Thymus (tissue), 11 donors: ENCODE data around the gene DDX55. TPM values are rescaled to one million over a fixed set of nuclear protein-coding genes. Genes with fewer than 3 reads are reported as not detected.
"Not testable (repeated sequence)": the region's sequence is repeated elsewhere in the genome, so short reads cannot be mapped to it uniquely, and the experiment has no call there.

Experiments
- DNase-seq, 9 donors: peaks; one replicate each; pipeline ENCODE4 v3.0.0-alpha.2; 2013; ENCODE audit warnings: low spot score in 9 of 9, low read depth in 6 of 9, missing footprints in 1 of 9
- H3K27ac ChIP-seq, 2 donors: one replicate each; pipeline ENCODE4 v1.5.1; 2013; ENCODE audit warnings: control low read depth in 1 of 2, low read depth in 1 of 2, low read length in 1 of 2, mild to moderate bottlenecking in 1 of 2, moderate library complexity in 1 of 2
- H3K27me3 ChIP-seq, 2 donors: one replicate each; pipeline ENCODE4 v1.5.1; 2013; ENCODE audit warnings: low read length in 1 of 2; ENCODE audit not compliant: control insufficient read depth in 2 of 2, insufficient read depth in 1 of 2
- H3K36me3 ChIP-seq, 2 donors: one replicate each; pipeline ENCODE4 v1.5.1; 2013; ENCODE audit warnings: low read length in 1 of 2, mild to moderate bottlenecking in 1 of 2, moderate library complexity in 1 of 2; ENCODE audit not compliant: control insufficient read depth in 2 of 2, insufficient read depth in 2 of 2
- H3K4me1 ChIP-seq, 2 donors: one replicate each; pipeline ENCODE4 v1.5.1; 2013; ENCODE audit warnings: low read length in 2 of 2; ENCODE audit not compliant: control insufficient read depth in 2 of 2, insufficient read depth in 2 of 2
- H3K4me3 ChIP-seq, 2 donors: one replicate each; pipeline ENCODE4 v1.5.1; 2013; ENCODE audit warnings: low read length in 2 of 2, control low read depth in 1 of 2, mild to moderate bottlenecking in 1 of 2
- H3K9me3 ChIP-seq, 2 donors: one replicate each; pipeline ENCODE4 v1.5.1; 2013; ENCODE audit warnings: low read length in 1 of 2, mild to moderate bottlenecking in 1 of 2; ENCODE audit not compliant: control insufficient read depth in 2 of 2, insufficient read depth in 1 of 2
- WGBS: extraction: QIAGEN DNeasy Blood & Tissue Kit; methylation state at CpG from one replicate; pipeline ENCODE4 v1.1.7; 2013; 5-methylcytosine and 5-hydroxymethylcytosine counted together
- polyA plus RNA-seq: library from polyadenylated mRNA; stranded (reverse); fragments of 200-250 nt; gene quantifications from one replicate; pipeline ENCODE4 v1.2.3, GENCODE V29; 2013
- total RNA-seq: library from RNA; stranded (reverse); fragments of 120-200 nt; gene quantifications from one replicate; pipeline ENCODE4 v1.2.4, GENCODE V29; 2013
- donor health status: healthy.

The DDX55 gene
- total and polyA plus RNA-seq, 2 donors: 19.5 to 29.4 TPM

DNA sequence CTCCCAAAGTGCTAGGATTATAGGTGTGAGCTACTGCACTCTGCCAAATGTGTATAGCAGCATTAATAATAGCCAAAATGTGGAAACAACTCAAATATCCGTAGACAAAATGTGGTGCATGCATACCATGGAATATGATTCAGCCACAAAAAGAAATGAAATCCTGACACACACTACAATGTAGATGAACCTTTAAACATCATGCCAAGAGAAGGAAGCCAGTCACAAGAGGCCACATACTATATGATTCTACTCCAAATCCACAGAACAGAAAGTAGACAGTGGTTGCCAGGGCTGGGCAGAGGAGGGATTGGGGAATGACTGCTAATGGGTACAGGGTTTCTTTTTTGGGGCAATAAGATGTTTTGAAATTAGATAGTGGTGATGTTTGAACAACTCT lies 25.3 kb upstream of the DDX55 start:
- WGBS: 97% methylated on average over 1 of the region's 1 CpG
- Histone ChIP-seq H3K4me1 (no peaks in the 10 kb centered on the region), H3K9me3 (no peaks in the 10 kb centered on the region), H3K4me3 (no peak overlapping the region), H3K27ac (no peak overlapping the region), H3K36me3 (no peaks in the 10 kb centered on the region), H3K27me3 (no peaks in the 10 kb centered on the region)
- no peak for DNase-seq

DNA sequence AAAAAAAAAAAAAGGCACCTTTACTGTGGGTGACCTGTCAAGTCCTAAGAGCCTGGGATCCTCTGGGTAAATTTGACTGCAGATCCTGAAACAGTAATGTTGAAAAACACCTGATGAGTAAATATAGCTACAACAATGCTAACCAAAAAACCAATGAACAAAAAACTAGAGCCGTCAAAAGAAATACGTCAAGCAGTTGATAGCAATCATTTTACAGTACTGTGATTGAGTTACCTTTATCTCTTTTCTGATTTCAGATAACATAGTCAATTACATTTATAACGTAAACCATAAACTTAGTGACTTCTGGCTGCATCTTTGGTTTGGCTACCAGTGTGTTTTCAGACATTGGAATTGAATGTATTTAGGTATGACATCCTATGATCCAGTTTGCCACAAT lies 23.7 kb upstream of the DDX55 start:
- H3K9me3 ChIP-seq: no peaks in the 10 kb centered on the region
- H3K27me3 ChIP-seq: no peaks in the 10 kb centered on the region
- no peaks in the 10 kb centered on the region for H3K36me3 ChIP-seq
- 95% methylated on average over 3 of the region's 3 CpGs for WGBS
- H3K4me1 ChIP-seq: peaks cover 13 to 15% of the 10 kb centered on the region in 2 donors
- no peak for DNase-seq
- no peak overlapping the region for H3K4me3 ChIP-seq
- H3K27ac ChIP-seq: no peak overlapping the region

DNA sequence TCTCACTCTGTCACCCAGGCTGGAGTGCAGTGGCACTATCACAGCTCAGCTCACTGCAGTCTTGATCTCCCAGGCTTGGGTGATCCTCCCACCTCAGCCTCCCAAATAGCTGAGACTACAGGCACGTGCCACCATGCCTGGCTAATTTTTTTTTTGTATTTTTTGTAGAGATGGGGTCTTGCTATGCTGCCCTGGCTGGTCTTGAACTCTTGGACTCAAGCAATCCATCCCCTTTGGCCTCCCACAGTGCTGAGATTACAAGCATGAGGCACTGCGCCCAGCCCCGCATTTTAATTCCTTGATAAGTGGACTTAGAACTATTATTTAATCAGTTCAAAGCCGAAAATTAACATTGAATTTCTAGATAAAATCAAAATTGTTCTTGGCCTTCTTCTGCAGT lies 23.1 kb upstream of the DDX55 start:
- 98% methylated on average over 4 of the region's 4 CpGs for WGBS
- not testable (repeated sequence) for H3K27me3 ChIP-seq, H3K27ac ChIP-seq, H3K36me3 ChIP-seq, H3K4me3 ChIP-seq, H3K9me3 ChIP-seq, DNase-seq
- peaks cover 15 to 18% of the 10 kb centered on the region in 2 donors for H3K4me1 ChIP-seq

DNA sequence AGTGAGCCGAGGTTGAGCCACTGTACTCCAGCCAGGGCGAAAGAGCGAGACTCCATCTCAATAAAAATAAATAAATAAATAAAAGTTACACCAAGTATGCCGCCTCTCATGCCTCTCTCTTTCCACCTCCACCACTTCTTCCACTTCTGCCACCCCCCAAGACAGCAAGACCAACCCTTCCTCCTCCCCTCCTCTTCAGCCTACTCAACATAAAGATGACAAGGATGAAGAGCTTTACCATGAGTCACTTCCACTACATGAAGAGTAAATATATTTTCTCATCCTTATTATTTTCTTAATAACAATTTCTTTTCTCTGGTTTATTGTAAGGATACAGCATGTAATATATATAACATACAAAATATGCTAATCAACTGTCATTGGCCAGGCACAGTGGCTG lies 21.1 kb upstream of the DDX55 start:
- no peaks in the 10 kb centered on the region for H3K36me3 ChIP-seq
- H3K27ac ChIP-seq: no peak overlapping the region
- H3K9me3 ChIP-seq: peaks cover 0 to 6% of the 10 kb centered on the region in 2 donors
- no peaks in the 10 kb centered on the region for H3K27me3 ChIP-seq
- DNase-seq: no peak
- 99% methylated on average over 4 of the region's 4 CpGs for WGBS
- peaks cover 20 to 26% of the 10 kb centered on the region in 2 donors for H3K4me1 ChIP-seq
- no peak overlapping the region for H3K4me3 ChIP-seq

DNA sequence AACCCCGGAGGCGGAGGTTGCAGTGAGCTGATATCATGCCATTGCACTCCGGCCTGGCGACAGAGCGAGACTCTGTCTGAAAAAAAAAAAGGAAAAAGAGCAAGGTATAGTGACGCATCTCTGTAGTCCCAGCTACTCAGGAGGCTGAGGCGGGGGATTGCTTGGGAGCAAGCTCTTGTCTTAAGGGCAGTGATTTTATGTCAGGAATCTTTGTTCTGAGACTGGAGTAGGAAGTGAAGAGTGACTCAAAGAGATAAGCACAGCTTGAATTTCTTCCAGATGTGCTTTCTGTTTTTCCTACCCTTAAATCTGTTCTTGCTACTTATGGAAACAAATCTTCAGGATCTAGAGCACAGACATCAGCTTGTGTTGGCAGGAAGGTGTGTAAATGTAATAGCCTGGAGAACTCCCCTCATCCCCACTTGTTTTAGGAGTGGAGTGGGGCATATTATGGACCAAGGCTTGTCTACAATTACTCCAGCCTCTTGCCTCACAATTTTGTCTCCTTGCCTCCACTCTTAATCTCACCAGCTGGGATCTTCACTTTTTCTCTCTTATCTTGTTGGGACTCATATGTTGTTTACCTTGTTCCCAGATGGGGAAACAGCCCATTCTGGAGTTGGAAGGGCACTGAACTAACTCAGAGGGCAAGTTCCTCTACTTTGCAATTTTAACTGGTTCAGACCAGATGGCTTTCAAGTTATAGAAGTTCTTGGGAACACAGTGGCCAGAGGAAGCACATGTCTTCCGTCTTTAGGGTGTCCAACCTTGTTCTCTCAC lies 10.0 kb upstream of the DDX55 start:
- H3K36me3 ChIP-seq: peaks cover 48 to 72% of the 10 kb centered on the region in 2 donors

DNA sequence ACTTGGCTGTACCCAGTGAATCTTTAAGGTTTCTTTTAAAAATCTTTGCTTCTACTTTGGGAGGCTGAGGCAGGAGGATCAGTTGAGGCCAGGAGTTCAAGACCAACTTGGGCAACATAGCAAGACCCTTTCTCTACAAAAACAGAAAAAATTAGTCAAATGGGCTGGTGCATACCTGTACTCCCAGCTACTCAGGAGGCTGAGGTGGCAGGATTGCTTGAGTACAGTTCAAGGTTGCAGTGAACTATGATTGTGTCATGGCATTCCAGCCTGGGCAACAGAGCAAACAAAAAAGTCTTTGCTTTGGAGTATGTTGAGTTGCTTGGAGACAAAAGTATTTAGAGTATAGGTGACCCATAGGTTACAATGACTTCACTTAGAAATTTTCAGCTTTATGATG lies 6.2 kb upstream of the DDX55 start:
- Histone ChIP-seq H3K27ac (no peak overlapping the region), H3K27me3 (no peaks in the 10 kb centered on the region), H3K4me3 (no peak overlapping the region), H3K4me1 (peaks cover 0 to 2% of the 10 kb centered on the region in 2 donors), H3K36me3 (peaks cover 39 to 60% of the 10 kb centered on the region in 2 donors), H3K9me3 (no peaks in the 10 kb centered on the region)
- DNase-seq: no peak

More for the DNA sequence above, 10.0 kb upstream of the DDX55 start:
- no peak for DNase-seq
- Histone ChIP-seq H3K27me3 (no peaks in the 10 kb centered on the region), H3K4me1 (peaks cover 0 to 4% of the 10 kb centered on the region in 2 donors), H3K4me3 (no peak overlapping the region), H3K9me3 (no peaks in the 10 kb centered on the region), H3K27ac (no peak overlapping the region)
- 82% methylated on average over 8 of the region's 8 CpGs for WGBS

DNA sequence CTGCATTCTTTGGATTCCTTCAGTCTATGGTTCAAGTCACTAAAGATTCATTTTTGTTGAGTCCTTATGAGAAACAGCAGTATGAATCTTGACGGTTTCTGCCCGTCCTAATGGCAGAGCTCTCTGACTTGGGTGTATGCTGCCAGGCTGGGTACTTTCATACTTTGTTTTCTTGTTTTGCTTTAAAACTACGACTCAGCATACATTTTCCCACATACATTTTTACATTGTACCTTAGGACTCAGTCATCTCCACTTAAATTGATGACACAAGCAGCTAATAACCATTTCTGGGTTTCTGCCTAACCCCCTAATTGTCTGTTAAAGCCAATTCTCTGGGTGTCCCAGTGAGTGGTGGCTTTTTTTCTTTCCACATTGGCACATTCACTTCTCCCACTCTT lies 4.8 kb upstream of the DDX55 start:
- Histone ChIP-seq H3K4me1 (peaks cover 0 to 9% of the 10 kb centered on the region in 2 donors), H3K27me3 (no peaks in the 10 kb centered on the region), H3K9me3 (no peaks in the 10 kb centered on the region), H3K27ac (peak overlapping the region in 1 of 2 donors; percentile 42), H3K4me3 (no peak overlapping the region), H3K36me3 (peaks cover 28 to 47% of the 10 kb centered on the region in 2 donors)
- DNase-seq: no peak
- 97% methylated on average over 3 of the region's 3 CpGs for WGBS

DNA sequence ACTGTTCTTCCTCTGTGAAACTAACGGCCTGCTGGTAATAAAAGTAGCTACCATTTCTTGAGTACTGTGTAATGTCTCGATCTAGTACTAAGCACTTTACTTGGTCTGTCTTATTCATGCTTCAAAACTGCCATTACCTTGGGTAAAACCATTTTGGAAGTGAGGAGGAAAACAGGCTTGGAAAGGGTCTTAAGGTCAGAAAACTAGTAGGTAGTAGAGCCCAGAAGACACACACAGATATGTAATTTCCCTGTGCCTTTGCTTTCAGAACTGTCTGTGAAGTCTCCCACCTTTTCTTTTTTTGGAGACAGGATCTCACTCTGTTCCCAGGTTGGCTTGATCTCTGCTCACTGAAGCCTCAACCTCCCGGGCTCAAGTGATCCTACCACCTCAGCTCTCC lies 3.4 kb upstream of the DDX55 start:
- H3K9me3 ChIP-seq: no peaks in the 10 kb centered on the region
- DNase-seq: no peak
- no peak overlapping the region for H3K4me3 ChIP-seq
- H3K4me1 ChIP-seq: peaks cover 6 to 23% of the 10 kb centered on the region in 2 donors
- H3K36me3 ChIP-seq: peaks cover 19 to 38% of the 10 kb centered on the region in 2 donors
- H3K27ac ChIP-seq: no peak overlapping the region
- H3K27me3 ChIP-seq: no peaks in the 10 kb centered on the region
- WGBS: 97% methylated on average over 3 of the region's 3 CpGs

DNA sequence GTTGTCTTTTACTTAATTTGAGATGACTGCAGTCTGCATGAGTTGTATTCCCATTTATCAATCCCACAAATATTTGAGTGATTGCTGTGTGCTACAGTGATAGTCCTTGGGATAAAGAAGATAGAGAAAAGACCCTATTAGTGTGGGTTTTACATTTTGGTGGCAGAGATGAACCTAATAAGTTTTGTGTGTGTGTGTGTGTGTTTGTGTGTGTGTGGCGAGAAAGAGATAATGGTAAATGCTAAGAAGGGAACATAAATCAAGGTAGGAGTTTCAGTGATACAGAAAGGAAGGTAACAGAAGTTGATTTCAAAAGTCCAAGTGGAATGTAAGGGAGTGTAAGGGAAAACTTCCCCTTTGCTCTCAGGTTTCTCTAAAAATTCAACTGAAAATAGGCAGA lies 2.6 kb upstream of the DDX55 start:
- Histone ChIP-seq H3K9me3 (no peaks in the 10 kb centered on the region), H3K4me3 (no peak overlapping the region), H3K27me3 (no peaks in the 10 kb centered on the region), H3K27ac (no peak overlapping the region), H3K4me1 (peaks cover 6 to 27% of the 10 kb centered on the region in 2 donors), H3K36me3 (peaks cover 15 to 40% of the 10 kb centered on the region in 2 donors)
- no peak for DNase-seq
- WGBS: 100% methylated on average over 1 of the region's 1 CpG
